HFFc6 (cell line): Measurements from ENCODE around the gene EIPR1. TPM values are rescaled to one million over a fixed set of nuclear protein-coding genes. Genes with fewer than 3 reads are reported as not detected.
"Not testable (repeated sequence)": the region's sequence is repeated elsewhere in the genome, so short reads cannot be mapped to it uniquely, and the experiment has no call there.

Experiments used
- DNase-seq: peaks from one replicate; pipeline ENCODE4 v3.0.0-alpha.2; 2018
- H3K27ac Mint-ChIP-seq: 2 replicates; pipeline ENCODE4 v1.8.0; 2020; ENCODE audit warnings: mild to moderate bottlenecking, mixed read lengths
- H3K27me3 Mint-ChIP-seq: 2 replicates; pipeline ENCODE4 v1.8.0; 2021; ENCODE audit warnings: mild to moderate bottlenecking, moderate library complexity, mixed read lengths; ENCODE audit not compliant: insufficient read depth
- H3K36me3 Mint-ChIP-seq: 2 replicates; pipeline ENCODE4 v1.8.0; 2021; ENCODE audit warnings: low read depth, mixed read lengths
- H3K4me1 Mint-ChIP-seq: 2 replicates; pipeline ENCODE4 v1.8.0; 2020; ENCODE audit warnings: low read depth, mixed read lengths
- H3K4me3 Mint-ChIP-seq: 2 replicates; pipeline ENCODE4 v1.8.0; 2020; ENCODE audit warnings: mild to moderate bottlenecking, moderate library complexity, mixed read lengths
- H3K9me3 Mint-ChIP-seq: 2 replicates; pipeline ENCODE4 v1.8.0; 2020; ENCODE audit warnings: mild to moderate bottlenecking, mixed read lengths
- CTCF ChIP-seq: fragments of 200-600 bp; sonication (generic); IDR thresholded peaks from 2 replicates; pipeline ENCODE4 v1.5.0; 2021; ENCODE audit warnings: antibody characterized with exemption, mild to moderate bottlenecking
- total RNA-seq, 6 experiments: library from RNA; stranded (reverse); fragmentation: NEBNext Ultra II Directional; extraction: Animal tissue kit (Norgen Biotek cat#: 25700); gene quantifications; 2 replicates in 1 of 6; 3 replicates in 5 of 6; pipeline ENCODE4 v1.2.3, GENCODE V29; 2021

Gene EIPR1
- total RNA-seq, 6 experiments from 2014 or later, result 26.6 to 30.9 (median 28.8) TPM

- H3K36me3 Mint-ChIP-seq, result 0 out of 2 replicates have a peak, but pooled peaks cover 5% of the 10 kb centered on the region
- H3K4me3 Mint-ChIP-seq, result no peak overlapping the region
- peaks cover 2% of the 10 kb centered on the region for H3K27me3 Mint-ChIP-seq
- no peaks in the 10 kb centered on the region for H3K9me3 Mint-ChIP-seq
- DNase-seq, result no peak
- H3K4me1 Mint-ChIP-seq, result no peaks in the 10 kb centered on the region
- no peak overlapping the region for H3K27ac Mint-ChIP-seq
- no peak for TF ChIP-seq CTCF
These were observed 174.1 kb downstream of the EIPR1 start for GRCh38 chr2:3203497-3204019.

- no peak for TF ChIP-seq CTCF
- no peaks in the 10 kb centered on the region for H3K4me1 Mint-ChIP-seq
- no peak for DNase-seq
- no peaks in the 10 kb centered on the region for H3K9me3 Mint-ChIP-seq
- peaks cover 2% of the 10 kb centered on the region for H3K27me3 Mint-ChIP-seq
- 0 out of 2 replicates have a peak, but pooled peaks cover 5% of the 10 kb centered on the region for H3K36me3 Mint-ChIP-seq
- no peak overlapping the region for H3K4me3 Mint-ChIP-seq
- no peak overlapping the region for H3K27ac Mint-ChIP-seq
These were observed 174.7 kb downstream of the EIPR1 start for GRCh38 chr2:3202926-3203325.

DNA sequence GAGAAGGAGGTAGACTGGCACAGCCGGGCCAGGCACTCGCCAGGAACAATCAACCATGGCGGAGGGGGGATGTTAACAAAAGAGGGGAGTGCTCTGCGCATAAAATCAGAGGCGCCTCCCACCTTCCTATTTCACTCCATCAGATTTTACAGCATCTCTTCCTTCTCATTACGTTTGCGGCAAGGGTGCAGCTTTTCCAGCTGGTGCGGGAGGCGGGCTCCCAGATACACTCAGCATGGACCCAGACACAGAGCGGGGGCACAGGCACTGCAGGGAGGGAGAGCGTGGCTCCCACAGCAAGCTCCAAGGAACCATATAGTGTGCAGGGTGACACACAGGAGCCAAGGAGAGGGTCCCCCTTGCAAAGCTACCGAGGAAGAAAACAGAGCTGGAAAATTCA, 176.3 kb downstream of the EIPR1 start:
- Mint-ChIP-seq H3K27ac (no peak overlapping the region), H3K9me3 (no peaks in the 10 kb centered on the region), H3K36me3 (0 out of 2 replicates have a peak, but pooled peaks cover 5% of the 10 kb centered on the region), H3K4me3 (no peak overlapping the region), H3K4me1 (no peaks in the 10 kb centered on the region), H3K27me3 (peaks cover 2% of the 10 kb centered on the region)
- no peak for DNase-seq
- no peak for TF ChIP-seq CTCF

- Mint-ChIP-seq H3K27ac (no peak overlapping the region), H3K27me3 (peaks cover 4% of the 10 kb centered on the region), H3K36me3 (no peaks in the 10 kb centered on the region), H3K4me3 (no peak overlapping the region), H3K4me1 (no peaks in the 10 kb centered on the region), H3K9me3 (no peaks in the 10 kb centered on the region)
- no peak for DNase-seq
- no peak for TF ChIP-seq CTCF
These were observed 177.1 kb downstream of the EIPR1 start for GRCh38 chr2:3200420-3200939.

DNA sequence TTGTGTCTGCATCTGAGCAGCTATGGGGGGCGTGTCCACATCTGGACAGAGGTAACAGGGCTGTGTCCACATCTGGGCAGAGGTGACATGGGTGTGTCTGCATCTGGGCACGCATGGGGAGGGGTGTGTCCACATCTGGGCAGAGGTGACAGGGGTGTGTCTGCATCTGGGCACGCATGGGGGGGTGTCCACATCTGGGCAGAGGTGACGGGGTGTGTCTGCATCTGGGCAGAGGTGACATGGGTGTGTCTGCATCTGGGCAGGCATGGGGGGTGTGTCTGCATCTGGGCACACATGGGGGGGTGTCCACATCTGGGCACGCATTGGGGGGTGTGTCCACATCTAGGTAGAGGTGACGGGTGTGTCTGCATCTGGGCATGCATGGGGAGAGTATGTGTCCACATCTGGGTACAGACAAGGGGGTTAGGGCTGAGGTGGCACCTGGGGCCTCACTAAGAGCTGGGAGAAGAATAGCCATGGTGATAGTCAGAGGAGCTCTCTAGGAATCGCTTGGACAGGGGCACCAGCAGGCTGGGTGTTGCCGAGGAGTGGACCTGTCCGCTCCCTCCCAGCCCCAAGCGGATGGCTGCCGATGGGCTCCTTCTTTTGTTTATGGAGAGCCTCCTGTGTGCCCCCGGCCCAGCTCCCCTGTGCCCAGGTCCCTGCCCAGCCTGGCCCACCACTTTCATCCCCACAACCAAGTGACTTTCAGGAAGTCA, 177.8 kb downstream of the EIPR1 start:
- no peak overlapping the region for H3K27ac Mint-ChIP-seq
- no peak overlapping the region for H3K4me3 Mint-ChIP-seq
- H3K36me3 Mint-ChIP-seq, result no peaks in the 10 kb centered on the region
- H3K27me3 Mint-ChIP-seq, result peaks cover 4% of the 10 kb centered on the region
- no peaks in the 10 kb centered on the region for H3K4me1 Mint-ChIP-seq
- DNase-seq, result no peak
- no peak for TF ChIP-seq CTCF
- H3K9me3 Mint-ChIP-seq, result no peaks in the 10 kb centered on the region

- not testable (repeated sequence) for H3K27ac Mint-ChIP-seq, H3K4me3 Mint-ChIP-seq, H3K27me3 Mint-ChIP-seq, H3K4me1 Mint-ChIP-seq, H3K36me3 Mint-ChIP-seq, DNase-seq, H3K9me3 Mint-ChIP-seq
These were observed 178.9 kb downstream of the EIPR1 start for GRCh38 chr2:3198671-3199192.
